ENCODE measurements around the gene TPRN.
A peak's percentile ranks its signal among the peaks of the same experiment; 100 is the strongest.

Gene TPRN

DNA sequence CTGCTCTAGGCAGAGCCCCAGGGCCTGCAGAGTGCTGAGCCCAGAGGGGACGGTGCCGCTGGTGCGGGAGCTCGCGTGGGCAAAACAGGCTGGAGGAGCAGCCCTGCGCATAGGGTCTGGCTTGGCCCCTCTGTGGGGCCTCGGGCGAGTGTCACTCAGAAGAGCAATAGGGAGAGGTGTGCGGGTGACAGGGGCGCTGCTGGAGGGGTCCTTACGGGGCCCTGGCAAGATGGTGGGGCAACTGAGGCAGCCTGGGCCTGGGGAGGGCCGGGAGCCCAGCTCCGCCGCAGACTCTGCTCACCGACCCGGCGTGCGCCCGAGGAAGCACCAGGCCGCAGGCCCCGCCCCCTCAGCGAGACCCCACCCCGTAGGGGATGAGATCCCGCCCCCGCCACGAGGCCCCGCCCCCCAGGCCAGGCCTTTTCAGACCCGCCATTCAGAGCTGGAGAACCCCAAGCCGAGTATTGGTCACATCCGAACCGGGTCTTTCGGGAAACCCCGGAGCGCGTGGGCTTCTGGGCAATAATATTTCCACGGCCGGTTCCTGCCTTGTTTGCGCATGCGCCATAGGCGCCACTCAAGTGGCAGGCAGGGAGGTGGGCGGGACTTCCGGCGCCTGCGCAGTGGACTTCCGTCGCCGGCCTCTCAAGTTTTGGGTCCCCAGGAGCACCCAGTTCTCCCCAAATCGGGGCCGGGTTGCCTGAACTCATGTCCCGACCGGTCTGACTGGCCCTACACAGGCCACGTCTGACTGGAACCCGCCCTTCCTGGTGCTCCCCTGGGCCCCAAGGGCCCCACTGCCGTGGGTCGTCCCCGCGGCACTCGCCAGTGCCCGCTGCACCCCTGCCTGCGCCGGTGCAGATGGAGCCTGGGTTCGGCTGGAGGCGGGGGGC lies 22.8 kb upstream of the TPRN start:
- DNase-seq: peak; percentile 99

DNA sequence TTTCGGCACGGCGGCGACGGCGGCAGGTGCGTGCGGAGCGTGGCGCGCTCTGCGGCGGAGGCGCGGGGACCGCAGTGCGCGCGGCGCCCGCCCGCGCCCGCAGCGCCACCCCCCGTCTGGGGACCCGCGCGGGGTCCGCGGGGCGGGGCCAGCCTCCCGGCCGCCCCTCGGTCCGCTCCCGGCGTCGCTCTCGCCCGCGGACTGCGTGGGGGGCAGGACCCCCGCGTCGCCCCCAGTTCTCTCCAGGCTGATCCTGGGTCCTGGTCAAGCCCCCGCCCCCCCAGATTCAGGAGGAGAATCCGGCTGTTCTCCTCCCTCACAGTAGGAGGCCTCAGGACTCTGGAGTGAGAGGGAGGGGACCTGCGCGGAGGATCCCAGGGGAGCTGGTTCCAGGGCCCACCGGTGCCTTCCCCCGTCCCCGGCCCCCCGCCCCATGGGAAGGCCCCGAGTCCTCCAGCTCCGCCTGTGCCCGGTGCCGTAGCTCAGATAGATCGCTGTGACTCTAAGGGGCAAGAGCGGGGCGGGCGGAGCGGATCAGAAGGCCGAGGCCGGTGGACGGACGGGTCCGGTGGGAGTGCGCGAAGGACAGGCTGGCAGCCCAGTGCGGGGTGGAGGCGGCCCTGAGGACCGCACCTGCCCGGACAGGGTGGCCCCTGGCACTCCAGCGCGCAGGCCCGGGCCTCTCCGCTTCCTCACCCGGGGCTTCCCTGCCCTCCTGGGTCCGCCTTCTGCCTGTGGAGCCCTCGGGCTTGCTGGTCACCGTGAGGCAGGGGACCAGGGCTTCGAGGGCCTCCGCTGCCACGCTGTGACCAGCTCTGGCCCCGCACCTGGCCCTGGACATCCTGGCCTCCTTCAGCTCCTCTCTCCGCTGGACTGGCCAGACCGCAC lies 21.9 kb upstream of the TPRN start, which contains the start of gene RNF208:
RNF208 (minus strand) TSS at position 51 of the 888 bp plus-strand sequence. CDS start 1,028 bp downstream, outside the sequence.
- DNase-seq: no peak

DNA sequence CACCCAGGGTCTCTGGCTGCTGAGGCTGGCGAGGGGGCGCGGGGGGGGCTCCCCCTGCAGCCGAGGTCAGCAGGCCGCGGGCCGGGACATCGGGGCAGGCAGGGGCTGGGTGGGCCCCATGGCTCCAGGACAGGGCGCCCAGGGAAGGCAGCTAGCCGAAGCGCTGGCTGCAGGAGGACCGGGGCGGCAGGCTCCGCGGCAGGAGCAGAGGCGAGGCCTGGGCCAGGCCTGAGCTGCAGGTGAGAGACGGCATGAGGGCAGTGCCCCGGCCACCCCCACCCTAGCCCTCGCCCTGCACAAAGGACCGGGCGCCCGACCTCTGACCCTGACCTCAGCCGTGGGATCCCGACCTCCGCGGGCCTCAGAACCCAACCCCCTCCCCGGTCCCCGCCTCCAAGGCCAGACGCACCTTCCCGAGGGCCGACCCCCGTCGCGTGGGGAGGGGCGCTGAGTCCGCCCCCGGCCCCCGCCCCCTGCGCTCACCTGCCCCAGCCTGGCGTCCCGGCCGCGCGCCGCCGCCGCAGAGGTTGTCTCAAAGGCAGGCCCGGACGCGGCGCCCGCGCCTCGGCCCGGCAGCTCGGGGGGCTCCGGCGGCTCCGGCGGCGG lies 21.1 kb upstream of the TPRN start:
- DNase-seq: no peak

DNA sequence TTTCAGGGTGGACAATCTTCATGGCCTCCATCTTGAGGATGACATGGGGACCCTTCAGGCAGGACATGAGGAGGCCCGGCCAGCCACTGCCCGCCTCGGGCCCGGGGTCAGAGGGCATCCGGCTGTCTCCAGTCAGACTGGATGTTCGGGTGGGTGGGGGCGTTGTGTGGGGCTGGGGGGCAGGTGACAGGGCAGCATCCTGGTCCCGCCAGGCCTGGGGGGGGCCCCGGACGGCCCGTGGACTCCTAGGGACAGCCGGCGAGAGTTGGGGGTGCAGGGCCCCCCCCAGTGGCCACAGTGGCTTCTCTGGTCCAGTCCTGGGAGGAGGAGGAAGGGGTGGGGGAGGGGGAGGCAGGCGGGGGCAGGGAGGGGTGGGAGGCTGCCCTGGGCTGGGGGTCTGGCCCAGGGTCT lies 20.6 kb upstream of the TPRN start:
- DNase-seq: no peak

DNA sequence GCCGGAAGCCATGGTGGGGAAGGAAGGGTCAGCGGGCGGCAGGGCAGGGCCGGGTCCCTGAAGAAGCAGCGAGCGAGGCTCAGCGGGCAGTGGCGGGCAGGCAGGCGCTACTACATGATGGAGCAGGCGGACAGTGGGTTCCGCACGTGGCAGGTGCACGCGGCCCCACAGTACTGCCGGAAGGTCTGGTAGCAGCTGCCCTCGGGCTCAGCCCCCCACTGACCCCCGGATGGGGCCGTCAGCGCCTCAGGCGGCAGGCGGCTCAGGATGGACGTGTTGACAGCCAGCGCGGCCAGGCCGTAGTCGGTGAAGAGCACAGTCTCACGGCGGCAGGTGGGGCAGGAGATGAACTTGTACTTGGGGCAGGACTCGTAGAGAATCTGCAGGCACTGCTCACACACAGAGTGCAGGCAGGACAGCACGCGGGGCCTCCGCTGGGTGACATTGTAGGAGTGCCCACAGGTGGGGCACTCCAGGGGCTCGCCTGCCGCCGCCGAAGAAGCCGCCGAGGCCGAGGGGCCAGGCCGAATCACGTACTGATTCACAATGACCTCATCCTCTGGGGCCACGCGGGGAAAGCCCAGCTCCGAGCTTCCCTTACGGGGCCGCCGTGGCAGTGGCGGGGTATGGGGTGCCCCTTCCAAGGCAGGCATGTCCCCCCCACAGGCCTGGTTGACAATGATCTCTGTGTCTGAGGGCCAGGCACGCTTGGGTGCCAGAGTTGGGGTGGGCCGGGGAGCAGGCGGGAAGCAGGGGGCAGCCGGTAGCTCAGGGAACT lies 20.0 kb upstream of the TPRN start:
- no peak for DNase-seq

DNA sequence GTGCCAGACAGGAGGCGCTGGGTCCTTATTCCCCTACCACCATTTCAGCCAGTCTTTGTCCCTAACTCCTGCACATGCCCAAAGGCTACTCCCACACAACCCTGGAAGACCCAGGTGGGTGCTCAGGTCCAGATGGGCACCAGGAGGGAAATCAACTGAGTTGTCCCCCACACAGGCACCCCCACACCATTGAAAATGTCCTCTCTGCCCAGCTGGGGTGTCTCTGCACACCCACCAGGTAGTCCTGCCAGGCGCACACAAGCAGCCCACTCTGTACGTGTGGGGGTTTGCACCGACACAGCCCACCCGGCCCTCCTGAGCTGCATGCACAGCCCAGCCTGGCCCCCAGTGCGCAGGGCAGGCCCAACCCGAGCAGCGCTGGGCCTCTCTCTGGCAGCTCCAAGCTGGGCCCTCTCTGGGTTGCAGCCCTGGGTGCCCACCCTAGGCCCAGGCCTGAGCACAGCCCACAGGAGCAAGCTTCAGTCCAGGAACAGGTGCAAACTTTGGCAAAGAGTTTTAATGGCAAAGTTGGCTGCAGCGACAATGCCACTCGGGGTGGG lies 19.3 kb upstream of the TPRN start:
- no peak for DNase-seq

DNA sequence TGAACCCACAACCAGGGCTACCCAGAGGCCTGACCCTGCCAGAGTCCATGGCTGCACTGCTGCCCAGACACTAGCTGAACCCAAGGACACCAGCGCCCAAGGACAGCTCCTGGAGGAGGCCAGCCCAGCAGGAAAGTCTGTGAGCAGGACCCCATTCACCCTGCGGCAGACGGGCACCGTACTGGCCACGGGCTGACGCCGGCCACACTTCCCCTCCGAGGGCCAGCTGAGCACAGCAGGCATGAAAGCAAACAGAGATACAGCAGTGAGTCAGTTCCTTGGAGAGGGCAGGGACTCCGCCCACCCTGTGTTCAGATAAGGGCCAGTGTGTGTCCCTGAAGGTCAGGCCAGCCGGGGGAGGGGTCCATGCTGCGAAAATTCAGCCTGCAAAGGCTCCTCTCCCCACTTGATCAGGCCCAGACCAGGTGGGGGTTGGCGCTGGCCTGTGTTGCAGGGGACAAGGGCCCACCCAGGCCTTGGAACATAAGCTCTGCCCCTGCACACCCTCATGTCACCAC lies 18.3 kb upstream of the TPRN start:
- no peak for DNase-seq

DNA sequence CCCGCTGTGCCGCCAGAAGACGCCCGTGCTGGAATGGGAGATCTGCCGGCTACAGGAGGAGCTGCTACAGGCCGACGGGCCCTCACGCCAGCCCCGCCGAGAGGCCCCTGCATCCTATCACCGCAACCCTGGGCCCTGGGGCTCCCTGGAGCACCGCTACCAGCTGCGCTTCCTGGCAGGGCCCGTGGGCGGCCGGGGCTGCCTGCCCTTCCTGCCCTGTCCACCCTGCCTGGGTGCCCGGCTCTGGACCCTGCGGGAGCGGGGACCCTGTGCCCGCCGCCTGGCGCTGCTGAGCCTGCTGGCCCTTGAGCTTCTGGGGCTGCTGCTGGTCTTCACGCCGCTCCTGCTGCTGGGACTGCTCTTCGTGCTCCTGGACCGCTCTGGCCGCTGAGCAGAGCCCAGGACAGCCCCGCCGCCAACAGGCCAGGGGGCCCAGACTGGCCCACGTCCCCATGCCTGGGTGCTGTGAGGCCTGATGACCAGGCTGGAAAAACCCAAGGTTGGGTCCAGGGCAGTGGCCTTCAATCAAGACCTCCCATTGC lies 17.7 kb upstream of the TPRN start:
- no peak for DNase-seq

DNA sequence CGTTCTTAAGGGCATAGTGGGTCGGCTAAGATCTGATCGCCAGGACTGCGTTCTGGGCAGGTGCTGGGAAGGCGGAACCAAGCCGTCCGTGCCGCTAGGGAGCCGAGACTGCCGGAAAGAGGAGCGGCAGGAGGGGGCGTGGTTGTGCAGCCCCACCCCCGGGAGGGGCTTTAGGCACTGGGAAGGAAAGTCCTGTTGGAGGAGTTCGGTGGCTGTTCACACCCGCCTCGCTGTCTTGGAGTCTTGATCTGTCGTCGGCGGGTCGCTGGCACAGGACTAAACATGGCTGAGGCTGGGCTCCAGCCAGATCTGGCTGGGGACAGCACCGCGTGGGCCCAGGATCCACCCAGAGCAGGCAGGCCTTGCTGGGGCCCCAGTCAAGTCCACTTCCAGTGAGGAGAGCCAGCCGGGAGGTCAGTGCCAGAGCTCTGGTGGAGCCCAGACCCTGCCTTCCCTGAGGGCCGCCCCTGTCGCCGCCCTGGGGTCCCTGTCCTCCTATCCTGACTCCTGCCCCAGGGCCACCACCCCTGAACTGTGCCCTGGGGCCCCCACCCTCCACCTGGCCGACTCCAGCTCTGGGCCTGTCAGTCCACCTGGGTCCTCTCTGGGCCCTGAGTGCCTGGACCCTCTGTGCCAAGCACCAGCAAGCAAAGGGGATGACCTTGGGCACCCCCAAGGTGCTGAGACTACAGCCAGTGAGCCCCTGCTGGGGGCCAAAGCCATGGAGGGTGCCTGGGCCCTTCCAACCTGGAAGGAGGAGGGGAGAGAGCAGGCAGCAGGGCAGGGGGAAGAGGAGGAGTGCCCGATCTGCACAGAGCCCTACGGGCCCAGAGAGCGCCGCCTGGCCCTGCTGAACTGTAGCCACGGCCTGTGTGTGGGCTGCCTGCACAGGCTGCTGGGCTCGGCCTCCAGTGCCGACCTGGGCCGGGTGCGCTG lies 17.0 kb upstream of the TPRN start:
- DNase-seq: no peak

DNA sequence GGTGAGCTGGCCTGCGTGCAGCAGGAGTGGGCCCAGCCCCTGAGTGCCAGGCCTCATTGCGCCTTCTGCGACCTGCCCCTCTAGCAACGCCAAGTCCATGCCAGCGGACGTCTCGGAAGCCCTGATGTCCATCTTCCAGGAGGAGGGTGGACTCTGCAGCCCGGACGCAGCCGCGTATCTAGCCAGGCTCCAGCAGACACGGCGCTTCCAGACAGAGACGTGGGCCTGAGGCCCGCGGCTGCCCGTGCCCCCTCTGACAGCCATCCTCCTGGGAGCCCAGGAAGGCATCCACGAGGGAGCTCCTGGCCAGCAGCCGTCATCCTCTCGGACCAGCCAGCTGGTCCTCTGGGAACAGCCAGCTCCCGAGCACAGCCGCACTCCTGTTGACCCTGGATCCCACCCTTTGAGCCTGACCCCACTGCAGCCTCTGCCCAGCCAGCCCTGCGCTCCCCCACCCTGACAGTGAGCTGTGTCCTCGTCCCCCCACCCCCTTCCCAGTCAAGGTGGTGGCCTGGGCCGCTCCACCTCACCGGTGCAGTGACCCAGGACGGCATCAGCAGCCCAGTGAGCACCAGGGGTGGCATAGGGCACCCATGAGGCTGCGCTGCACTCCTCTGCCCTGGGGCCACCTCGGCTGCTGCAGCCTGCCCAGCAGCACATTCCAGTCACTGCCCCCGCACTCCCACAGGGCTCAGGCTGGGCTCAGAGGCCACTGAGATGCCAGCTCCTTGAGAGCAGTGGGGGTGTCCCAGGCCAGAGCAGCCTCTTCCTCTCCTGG lies 15.8 kb upstream of the TPRN start:
- no peak for DNase-seq

DNA sequence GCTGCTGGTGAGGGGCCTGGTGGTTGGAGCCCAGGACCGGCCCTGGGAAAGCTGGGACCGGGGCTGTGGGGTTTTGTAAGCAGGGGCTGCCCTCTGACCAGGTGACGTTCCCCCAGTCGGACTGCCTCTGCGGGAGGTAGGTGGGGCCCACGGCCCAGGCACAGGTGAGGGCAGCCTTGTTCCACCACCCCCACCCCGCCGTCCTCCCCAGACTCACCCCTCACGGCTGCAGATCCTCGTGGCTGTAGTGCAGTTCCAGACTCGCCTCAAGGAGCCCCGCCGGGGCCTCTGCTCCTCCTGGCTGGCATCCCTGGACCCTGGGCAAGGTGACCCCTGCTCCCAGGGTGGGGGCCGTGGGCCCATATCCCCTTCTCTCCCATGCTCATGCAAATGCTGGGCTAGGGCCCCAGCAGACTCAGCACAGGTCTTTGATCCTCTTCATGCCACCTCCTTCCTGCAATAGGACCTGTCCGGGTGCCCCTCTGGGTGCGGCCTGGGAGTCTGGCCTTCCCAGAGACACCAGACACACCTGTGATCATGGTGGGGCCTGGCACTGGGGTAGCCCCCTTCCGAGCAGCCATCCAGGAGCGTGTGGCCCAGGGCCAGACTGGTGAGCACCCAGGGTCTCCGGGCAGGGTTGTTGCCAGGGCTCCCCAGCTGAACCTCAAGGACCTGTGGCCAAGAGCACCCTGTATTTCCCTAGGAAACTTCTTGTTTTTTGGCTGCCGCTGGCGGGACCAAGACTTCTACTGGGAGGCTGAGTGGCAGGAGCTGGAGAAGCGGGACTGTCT lies 14.8 kb upstream of the TPRN start:
- no peak for DNase-seq

DNA sequence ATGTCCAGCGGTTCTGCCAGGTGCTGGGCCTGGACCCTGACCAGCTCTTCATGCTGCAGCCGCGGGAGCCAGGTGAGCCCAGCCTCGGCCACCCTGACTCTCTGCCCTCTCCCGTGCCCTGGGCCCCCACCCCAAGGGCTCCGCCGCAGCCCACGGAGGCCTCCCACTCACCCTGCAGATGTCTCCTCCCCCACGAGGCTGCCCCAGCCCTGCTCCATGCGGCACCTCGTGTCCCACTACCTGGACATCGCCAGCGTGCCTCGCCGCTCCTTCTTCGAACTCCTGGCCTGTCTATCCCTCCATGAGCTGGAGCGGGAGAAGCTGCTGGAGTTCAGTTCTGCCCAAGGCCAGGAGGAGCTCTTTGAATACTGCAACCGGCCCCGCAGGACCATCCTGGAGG lies 14.1 kb upstream of the TPRN start:
- DNase-seq: no peak

DNA sequence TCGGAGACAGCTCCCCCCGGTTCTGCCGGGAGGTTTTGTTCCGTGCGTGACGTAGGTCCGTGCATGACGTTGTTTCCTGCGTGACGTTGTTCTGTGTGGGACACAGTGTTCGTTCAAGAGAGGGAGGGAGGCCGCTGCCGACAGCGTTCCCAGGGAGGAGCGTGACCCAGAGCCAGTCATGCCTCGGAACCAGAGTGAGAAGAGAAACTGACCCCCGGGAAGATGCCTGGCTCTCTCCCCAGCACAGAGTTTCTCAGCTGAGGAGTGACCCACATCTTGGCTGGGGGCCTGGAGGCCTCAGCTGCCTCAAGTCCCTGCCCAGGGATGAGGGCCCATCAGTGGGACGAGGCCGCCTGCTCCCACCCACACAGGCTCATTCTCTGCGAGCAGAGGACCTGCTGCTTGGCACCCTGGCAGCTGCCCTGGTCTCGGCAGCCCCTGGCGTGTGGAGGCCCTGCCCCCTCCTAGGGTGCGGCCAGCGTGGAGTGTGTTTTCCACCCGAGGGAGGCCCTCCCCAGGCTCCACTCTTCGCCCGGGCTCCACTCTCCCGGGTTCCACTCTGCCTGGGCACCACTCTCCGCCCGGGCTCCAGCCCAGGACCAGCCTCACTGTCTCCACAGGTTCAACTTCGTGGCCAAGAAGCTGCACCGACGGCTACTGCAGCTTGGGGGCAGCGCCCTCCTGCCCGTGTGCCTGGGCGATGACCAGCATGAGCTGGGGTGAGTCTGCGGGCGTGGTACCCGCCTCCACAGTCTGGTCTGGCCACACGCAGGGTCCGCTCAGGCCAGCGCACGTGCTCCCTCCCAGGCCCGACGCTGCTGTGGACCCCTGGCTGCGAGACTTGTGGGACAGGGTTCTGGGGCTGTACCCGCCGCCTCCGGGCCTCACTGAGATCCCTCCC lies 12.9 kb upstream of the TPRN start:
- DNase-seq: no peak

DNA sequence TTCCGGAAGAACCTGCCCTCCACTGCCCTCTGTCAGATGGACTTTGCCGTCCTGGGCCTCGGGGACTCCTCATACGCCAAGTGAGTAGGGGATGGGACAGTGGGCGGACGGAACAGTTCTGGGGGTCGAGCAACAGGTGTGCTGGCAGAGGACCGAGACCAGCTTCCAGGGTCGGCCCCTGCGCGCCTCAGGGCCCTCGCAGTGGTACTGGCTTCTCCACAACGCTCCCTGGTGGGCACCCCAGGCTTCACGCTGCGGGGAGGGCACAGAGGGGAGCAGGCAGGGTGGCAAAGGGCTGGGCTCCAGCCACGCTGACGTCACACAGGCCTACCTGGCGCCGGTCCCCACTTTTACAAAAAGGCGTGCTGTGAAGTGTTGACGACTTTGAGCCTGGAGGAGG lies 12.0 kb upstream of the TPRN start:
- no peak for DNase-seq

DNA sequence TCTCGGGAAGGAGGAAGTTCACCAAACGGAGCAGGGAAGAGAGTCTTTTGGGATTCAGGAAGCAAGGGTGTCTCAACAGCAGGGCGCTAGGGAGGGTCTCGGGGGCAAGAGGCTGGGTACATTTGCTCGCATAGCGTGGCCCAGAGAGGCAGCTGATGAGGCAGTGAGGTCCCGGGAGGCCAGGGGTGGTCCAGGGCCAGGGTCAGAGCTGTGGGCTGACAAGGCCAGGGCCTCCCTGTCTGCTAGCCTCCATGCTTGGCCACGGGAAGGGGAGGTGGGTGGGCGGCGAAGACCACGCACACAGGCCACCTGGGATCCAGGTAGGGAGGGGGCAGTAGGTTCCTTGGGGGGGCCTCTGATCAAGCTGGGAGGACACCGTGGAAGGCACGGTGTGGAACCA lies 11.0 kb upstream of the TPRN start:
- DNase-seq: no peak

DNA sequence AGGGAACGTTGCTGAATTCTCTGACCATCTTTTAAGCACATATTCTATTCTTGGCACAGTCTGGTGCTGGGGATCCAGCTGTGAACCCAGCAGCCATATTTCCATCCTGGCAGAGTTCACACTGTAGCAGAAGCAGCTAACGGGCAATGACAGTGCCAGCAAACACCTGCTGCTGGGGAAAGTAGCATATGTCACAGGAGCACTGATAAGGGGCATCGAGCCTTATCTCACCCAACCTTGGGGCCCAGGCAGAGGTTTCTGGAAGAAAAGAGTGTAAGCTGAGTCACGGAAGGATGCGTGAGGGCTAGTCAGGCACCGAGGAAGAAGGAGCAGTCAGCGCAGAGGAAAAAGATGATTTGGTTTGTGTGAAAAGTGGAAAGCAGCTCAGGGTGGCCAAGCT lies 6.1 kb upstream of the TPRN start:
- no peak for DNase-seq

Measured in stimulated activated CD4-positive, alpha-beta T cell treated with anti-CD3 and anti-CD28 coated beads, Interleukin-1b, Interleukin-23, amount 100 ng/mL, for 48 hours (primary cell).